ENCODE measurements around the gene PTPRM. TPM values are rescaled to one million over a fixed set of nuclear protein-coding genes. Genes with fewer than 3 reads are reported as not detected.
A peak's percentile ranks its signal among the peaks of the same experiment; 100 is the strongest.

PTPRM gene
- total RNA-seq, 1 experiment from 2014 or later: 6.2 TPM

DNA sequence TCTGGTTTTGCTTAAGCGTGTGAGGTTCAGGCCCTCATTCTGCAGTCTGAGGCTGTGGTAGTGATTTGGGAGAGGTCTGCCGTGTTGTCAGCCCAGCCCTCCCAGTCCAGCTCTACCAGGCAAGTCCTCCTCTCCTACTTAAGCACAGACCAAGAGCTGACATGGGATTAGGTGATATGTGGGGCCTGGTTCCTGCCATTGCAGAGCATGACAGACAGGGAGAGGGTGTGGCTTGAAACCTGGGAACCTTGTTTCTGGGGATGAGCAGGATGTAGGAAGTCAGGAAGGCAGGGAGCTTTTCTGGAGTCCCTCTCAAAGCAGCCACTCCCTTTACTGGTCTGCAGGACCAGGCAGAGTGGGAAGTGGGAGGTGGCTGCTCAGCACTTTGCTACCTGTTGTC is 38.6 kb downstream of the PTPRM start:
- H3K23ac ChIP-seq (ENCODE audit: insufficient read length, low read depth, low read length): no peak overlapping the region
- H3K9me3 ChIP-seq (ENCODE audit: control insufficient read depth, low read depth, low read length): no peaks in the 10 kb centered on the region
- H2BK5ac ChIP-seq (ENCODE audit: insufficient read length, low read length): no peak overlapping the region
- H3K4me1 ChIP-seq (ENCODE audit: insufficient read depth, low read length): peaks cover 6% of the 10 kb centered on the region; the same call in 1 of the 2 replicates
- H3K27me3 Mint-ChIP-seq (ENCODE audit: low read depth): no peaks in the 10 kb centered on the region
- no peaks in the 10 kb centered on the region; a peak in 1 of 5 replicates for H3K9me3 Mint-ChIP-seq
- H2BK15ac ChIP-seq (ENCODE audit: low read depth, low read length): no peak overlapping the region
- no peak overlapping the region for H3T11ph ChIP-seq (ENCODE audit: low read length)
- H3K27me3 ChIP-seq (ENCODE audit: insufficient read depth, low read length): no peaks in the 10 kb centered on the region
- no peaks in the 10 kb centered on the region for H3K79me2 ChIP-seq (ENCODE audit: insufficient read depth, low read length)
- H3K4me2 ChIP-seq (ENCODE audit: insufficient read depth, insufficient read length, low read length): no peak overlapping the region
- WGBS (ENCODE audit: extremely low coverage, insufficient read length, low lambda C conversion rate): no CpG with 5 or more reads among the region's 2 CpGs
- no peak overlapping the region for H3K4me3 Mint-ChIP-seq
- H3K4me1 Mint-ChIP-seq: peaks cover 49 to 56% of the 10 kb centered on the region in 2 experiments
- H3K14ac ChIP-seq (ENCODE audit: insufficient read depth, low read length): no peak overlapping the region
- no peak overlapping the region for H4K8ac ChIP-seq (replicated peaks; ENCODE audit: insufficient read length, low read depth, low read length)
- peak; percentile 53 for DNase-seq
- no peak overlapping the region for H4K91ac ChIP-seq (ENCODE audit: insufficient read length, low read depth, low read length)
- no peak overlapping the region for H3K27ac ChIP-seq (ENCODE audit: insufficient read length, low read depth, low read length)
- no peak overlapping the region for H2BK120ac ChIP-seq (ENCODE audit: low read depth, low read length, poor library complexity, severe bottlenecking)
- no peaks in the 10 kb centered on the region for H3K36me3 Mint-ChIP-seq (ENCODE audit: insufficient read depth in 1 of 3, low read depth in 3 of 3)
- no peaks in the 10 kb centered on the region for H3K23me2 ChIP-seq (ENCODE audit: insufficient read length, low read depth, low read length, poor library complexity, severe bottlenecking)
- H3K9ac ChIP-seq (ENCODE audit: extremely low read depth, insufficient read length, low read length): no peak overlapping the region
- TF ChIP-seq, protein P1, sequence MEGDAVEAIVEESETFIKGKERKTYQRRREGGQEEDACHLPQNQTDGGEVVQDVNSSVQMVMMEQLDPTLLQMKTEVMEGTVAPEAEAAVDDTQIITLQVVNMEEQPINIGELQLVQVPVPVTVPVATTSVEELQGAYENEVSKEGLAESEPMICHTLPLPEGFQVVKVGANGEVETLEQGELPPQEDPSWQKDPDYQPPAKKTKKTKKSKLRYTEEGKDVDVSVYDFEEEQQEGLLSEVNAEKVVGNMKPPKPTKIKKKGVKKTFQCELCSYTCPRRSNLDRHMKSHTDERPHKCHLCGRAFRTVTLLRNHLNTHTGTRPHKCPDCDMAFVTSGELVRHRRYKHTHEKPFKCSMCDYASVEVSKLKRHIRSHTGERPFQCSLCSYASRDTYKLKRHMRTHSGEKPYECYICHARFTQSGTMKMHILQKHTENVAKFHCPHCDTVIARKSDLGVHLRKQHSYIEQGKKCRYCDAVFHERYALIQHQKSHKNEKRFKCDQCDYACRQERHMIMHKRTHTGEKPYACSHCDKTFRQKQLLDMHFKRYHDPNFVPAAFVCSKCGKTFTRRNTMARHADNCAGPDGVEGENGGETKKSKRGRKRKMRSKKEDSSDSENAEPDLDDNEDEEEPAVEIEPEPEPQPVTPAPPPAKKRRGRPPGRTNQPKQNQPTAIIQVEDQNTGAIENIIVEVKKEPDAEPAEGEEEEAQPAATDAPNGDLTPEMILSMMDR (conservative IDR thresholded peaks at IDR 0.05): no peak
- no peak overlapping the region for H4K5ac ChIP-seq (ENCODE audit: insufficient read length, low read depth, low read length)
- H2AK5ac ChIP-seq (ENCODE audit: insufficient read length, low read length): no peak overlapping the region
- no peaks in the 10 kb centered on the region for H4K20me1 ChIP-seq (ENCODE audit: control insufficient read depth, insufficient read depth, insufficient read length)
- peak overlapping the region in 1 of 3 experiments; percentile 13; a peak in 1 of 7 replicates for H3K27ac Mint-ChIP-seq
- no peak overlapping the region for H2BK12ac ChIP-seq (ENCODE audit: insufficient read length, low read depth, low read length)
- no peak overlapping the region for H2BK20ac ChIP-seq (ENCODE audit: low read depth, low read length, poor library complexity, severe bottlenecking)
- no peak overlapping the region for H2AFZ ChIP-seq (ENCODE audit: low read length)
- H3K4ac ChIP-seq (ENCODE audit: low read depth, low read length): no peak overlapping the region
- H3K18ac ChIP-seq (ENCODE audit: insufficient read length, low read depth, low read length): no peak overlapping the region
- H3K56ac ChIP-seq (ENCODE audit: insufficient read length, low read depth, low read length): no peak overlapping the region
- H3K79me1 ChIP-seq (ENCODE audit: insufficient read depth, low read depth, low read length, poor library complexity, severe bottlenecking): no peaks in the 10 kb centered on the region
